K562 (cell line): ENCODE measurements around the gene SOD1. TPM values are rescaled to one million over a fixed set of nuclear protein-coding genes. Genes with fewer than 3 reads are reported as not detected.
"Not testable (repeated sequence)": the region's sequence is repeated elsewhere in the genome, so short reads cannot be mapped to it uniquely, and the experiment has no call there.

Experiments
- ATAC-seq: fragments of 200-7000 bp; cut with Tn5 transposase; 3 replicates; pipeline ENCODE4 v1.9.1; 2020; ENCODE audit warnings: moderate library complexity
- BruUV-seq: library from RNA; stranded (reverse); fragments of 400-500 nt; replicated peaks from 2 replicates; lab custom pipeline; 2021; lab: Mats Ljungman, UMichigan
- CTCF ChIA-PET: fragments of 300-600 bp; formaldehyde crosslinking; extraction: SDS; loops from one replicate; lab custom pipeline; 2021; ENCODE audit warnings: low intra/inter-chr PET ratio; lab: Yijun Ruan, JAX
- POLR2A ChIA-PET: fragments of 300-600, 350-650 bp; sonication (Branson Sonifier 250); formaldehyde crosslinking; extraction: SDS; loops from one replicate; lab custom pipeline; 2021; ENCODE audit warnings: antibody characterized with exemption, inconsistent platforms; lab: Yijun Ruan, JAX
- DNase-seq, 4 experiments: peaks; one replicate each; pipeline versions ENCODE4 v3.0.0 to v3.0.0-alpha.2; 2011 to 2018; ENCODE audit warnings: low spot score in 3 of 4, mixed read lengths in 3 of 4; ENCODE audit errors: extremely low read depth in 1 of 4
- FAIRE-seq: peaks from 2 replicates; lab custom pipeline; 2011; peaks lifted over from hg19 to GRCh38; lab: Jason Lieb, UNC
- H2AFZ ChIP-seq: 2 replicates; pipeline ENCODE4 v1.6.0; 2011; ENCODE audit warnings: low read depth, low read length, control low read depth, inconsistent platforms
- H3K27ac ChIP-seq: fragments of 200-600 bp; 3 replicates; pipeline ENCODE4 v1.8.0; 2011; ENCODE audit warnings: low read depth, mild to moderate bottlenecking, control low read depth, inconsistent platforms, low read length, moderate library complexity, mixed read lengths; ENCODE audit errors: extremely low read depth
- H3K27me3 ChIP-seq, 2 experiments: fragments of 300-600 bp in 1 of 2; 2 replicates in 1 of 2; 3 replicates in 1 of 2; pipeline versions ENCODE4 v1.6.0 to v1.8.0; 2011; ENCODE audit warnings: inconsistent platforms in 2 of 2, low read length in 2 of 2, mild to moderate bottlenecking in 1 of 2, mixed read lengths in 1 of 2, moderate library complexity in 1 of 2; ENCODE audit not compliant: control insufficient read depth in 2 of 2, insufficient read depth in 2 of 2
- H3K36me3 ChIP-seq: fragments of 300-600 bp; 3 replicates; pipeline ENCODE4 v1.8.0; 2011; ENCODE audit warnings: mild to moderate bottlenecking, low read length, inconsistent platforms; ENCODE audit not compliant: control insufficient read depth, insufficient read depth
- H3K4me1 ChIP-seq, 2 experiments: fragments of 200-600 bp in 1 of 2; replicated peaks in 1 of 2; 2 replicates in 1 of 2; 3 replicates in 1 of 2; pipeline versions ENCODE4 v1.5.1 to v1.8.0; 2011; ENCODE audit warnings: inconsistent platforms in 2 of 2, low read length in 2 of 2, mild to moderate bottlenecking in 1 of 2, mixed read lengths in 1 of 2, moderate library complexity in 1 of 2; ENCODE audit not compliant: control insufficient read depth in 2 of 2, insufficient read depth in 2 of 2
- H3K4me2 ChIP-seq: 2 replicates; pipeline ENCODE4 v1.6.1; 2011; ENCODE audit warnings: low read length, control low read depth, inconsistent platforms, mixed read lengths; ENCODE audit not compliant: insufficient read depth
- H3K4me3 ChIP-seq: fragments of 200-600 bp; sonication (generic), shearing (Covaris generic); 2 replicates; pipeline ENCODE4 v1.5.1; 2016; ENCODE audit warnings: control low read depth, inconsistent platforms
- H3K79me2 ChIP-seq: fragments of 200-600 bp; 3 replicates; pipeline ENCODE4 v1.8.0; 2011; ENCODE audit warnings: low read length, inconsistent platforms; ENCODE audit not compliant: control insufficient read depth, insufficient read depth
- H3K9ac ChIP-seq, 2 experiments: 2 replicates each; pipeline versions ENCODE4 v1.6.0 to v1.6.1; 2011; ENCODE audit warnings: low read depth in 2 of 2, low read length in 2 of 2, control low read depth in 1 of 2, inconsistent platforms in 1 of 2, mild to moderate bottlenecking in 1 of 2, mixed read lengths in 1 of 2; ENCODE audit not compliant: insufficient read depth in 1 of 2
- H3K9me1 ChIP-seq: one replicate; pipeline ENCODE4 v1.6.0; 2011; ENCODE audit warnings: inconsistent platforms, mild to moderate bottlenecking, low read length, moderate library complexity; ENCODE audit not compliant: control insufficient read depth, insufficient read depth
- H3K9me3 ChIP-seq: replicated peaks from 2 replicates; pipeline ENCODE4 v1.5.1; 2011; ENCODE audit warnings: low read depth, low read length, inconsistent platforms; ENCODE audit not compliant: control insufficient read depth, insufficient read depth
- H4K20me1 ChIP-seq: replicated peaks from 2 replicates; pipeline ENCODE4 v1.6.1; 2011; ENCODE audit warnings: low read length, inconsistent platforms, mixed read lengths; ENCODE audit not compliant: control insufficient read depth, insufficient read depth
- BRF1 ChIP-seq: IDR thresholded peaks from 3 replicates; pipeline ENCODE4 v1.6.1; 2011; ENCODE audit warnings: borderline replicate concordance, mild to moderate bottlenecking; ENCODE audit not compliant: insufficient read length; ENCODE audit errors: extremely low read depth
- HNRNPH1 ChIP-seq: fragments of 200-400 bp; formaldehyde crosslinking; optimal IDR thresholded peaks from 2 replicates; pipeline ENCODE3; 2017; ENCODE audit warnings: low read depth, mild to moderate bottlenecking, low read length, moderate library complexity
- RNF2 ChIP-seq: sonication (generic); IDR thresholded peaks from 2 replicates; pipeline ENCODE4 v1.6.1; 2016
- TEAD2 ChIP-seq: fragments of 450-650 bp; IDR thresholded peaks from 2 replicates; pipeline ENCODE4 v1.6.1; 2016; ENCODE audit warnings: missing genetic modification characterization, control low read depth, missing compliant biosample characterization
- ZNF316 ChIP-seq: fragments of 450-650 bp; IDR thresholded peaks from 2 replicates; pipeline ENCODE4 v1.6.1; 2016
- WGBS: fragments of 100-300 bp; shearing (Covaris generic); methylation state at CpG from one replicate; pipeline ENCODE4 v1.1.6; 2016; ENCODE audit warnings: low coverage, mixed read lengths; ENCODE audit not compliant: insufficient coverage; ENCODE audit errors: missing lambda C conversion rate; 5-methylcytosine and 5-hydroxymethylcytosine counted together
- in situ Hi-C: fragments of 300-500 bp; cut with MboI; formaldehyde crosslinking; loops from 4 replicates; pipeline ENCODE4 v1.15.0; 2018; ENCODE audit warnings: inconsistent platforms, mixed read lengths
- intact Hi-C: fragments of 100-400 bp; cut with micrococcal nuclease; formaldehyde crosslinking; loops from 2 replicates; pipeline ENCODE4 v1.14.2; 2022
- polyA plus RNA-seq, 8 experiments: library from polyadenylated mRNA; depleted of rRNA in 4 of 8; stranded (reverse) in 5 of 8; unstranded in 3 of 8; fragments of >200 nt; fragmentation: Nextera tagmentation in 2 of 8; fragmentation: Illumina TruSeq in 1 of 8; extraction: Ambion mirVana in 2 of 8; extraction: Trizol in 1 of 8; gene quantifications; 2 replicates each; pipeline versions ENCODE4 v1.2.1 to v1.2.3, GENCODE V29; 2011 to 2014; ENCODE audit warnings: inconsistent platforms in 1 of 8, missing spikeins in 1 of 8
- total RNA-seq, 7 experiments: library from RNA; depleted of rRNA in 6 of 7; stranded (reverse); fragments of >200 nt in 6 of 7; fragmentation: Illumina TruSeq in 2 of 7; extraction: Trizol in 2 of 7; gene quantifications; 2 replicates each; pipeline versions ENCODE4 v1.2.1 to v1.2.3, GENCODE V29; 2011 to 2021; ENCODE audit warnings: low replicate concordance in 1 of 7
- TF ChIP-seq, protein P1 (sequence below): fragments of 250-450 bp; sonication (Bioruptor Pico); IDR thresholded peaks from 2 replicates; pipeline ENCODE4 v1.8.0; 2021; ENCODE audit warnings: moderate library complexity, mild to moderate bottlenecking, inconsistent platforms

SOD1 gene
- total and polyA plus RNA-seq, 9 of the 15 experiments (the other 6 are each of a cell fraction or from before 2014, with no cell fraction given), result 452 to 1,409 (median 633) TPM

DNA sequence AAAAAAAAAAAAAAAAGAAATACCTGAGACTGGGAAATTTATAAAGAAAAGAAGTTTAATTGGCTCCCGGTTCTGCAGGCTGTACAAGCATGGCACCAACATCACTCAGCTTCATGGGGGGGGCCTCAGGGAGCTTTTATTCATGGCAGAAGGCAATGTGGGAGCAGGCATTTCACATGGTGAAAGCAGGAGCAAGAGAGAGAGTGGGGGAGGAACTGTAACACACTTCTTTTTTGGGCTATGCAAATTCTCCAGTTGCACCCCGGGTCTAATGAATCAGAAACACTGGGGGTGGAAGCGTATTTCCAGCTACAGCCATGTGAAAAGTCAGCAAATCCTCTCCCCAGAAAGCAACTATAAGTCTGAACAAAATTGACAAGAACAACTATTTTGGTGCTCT, 11.8 kb upstream of the SOD1 start (continued):
- TF ChIP-seq BRF1, result no peak
- TF ChIP-seq TEAD2 (tag), result no peak
- TF ChIP-seq RNF2, result no peak

DNA sequence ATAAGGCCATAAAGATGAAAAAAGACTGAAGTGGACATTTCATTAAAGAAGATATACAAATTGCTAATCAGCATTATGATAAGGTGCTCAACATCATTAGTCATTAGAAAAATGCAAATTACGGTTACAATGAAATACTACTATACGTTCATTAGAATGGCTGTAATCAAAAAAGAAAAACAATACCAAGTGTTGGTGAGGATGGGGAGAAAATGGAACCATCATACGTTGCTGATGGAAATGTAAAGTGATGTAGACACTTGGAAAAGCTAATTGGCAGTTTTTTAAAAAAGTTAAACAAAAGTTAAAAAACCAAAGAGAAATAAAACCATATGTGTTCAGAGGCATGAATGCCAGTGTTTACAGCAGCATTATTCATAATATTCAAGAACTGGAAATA, 8.6 kb upstream of the SOD1 start:
- Histone ChIP-seq H3K9ac (no peak overlapping the region), H3K9me3 (no peaks in the 10 kb centered on the region), H3K27ac (no peak overlapping the region), H3K4me3 (no peak overlapping the region), H3K4me2 (no peak overlapping the region), H4K20me1 (no peaks in the 10 kb centered on the region), H3K4me1 (peaks cover 0 to 5% of the 10 kb centered on the region in 2 experiments; a peak in 2 of 5 replicates), H3K9me1 (no peaks in the 10 kb centered on the region), H2AFZ (no peak overlapping the region), H3K79me2 (no peaks in the 10 kb centered on the region)
- FAIRE-seq (no peak), DNase-seq (no peak)
- in situ Hi-C loops, result no loop called here
- 38% methylated on average over 3 of the region's 3 CpGs for WGBS
- no TSS peak for BruUV-seq
- POLR2A ChIA-PET, result no interaction called here
- 0 out of 2 replicates have a peak, but pooled peaks have one; percentile 19 for TF ChIP-seq ZNF316
- TF ChIP-seq, protein P1, sequence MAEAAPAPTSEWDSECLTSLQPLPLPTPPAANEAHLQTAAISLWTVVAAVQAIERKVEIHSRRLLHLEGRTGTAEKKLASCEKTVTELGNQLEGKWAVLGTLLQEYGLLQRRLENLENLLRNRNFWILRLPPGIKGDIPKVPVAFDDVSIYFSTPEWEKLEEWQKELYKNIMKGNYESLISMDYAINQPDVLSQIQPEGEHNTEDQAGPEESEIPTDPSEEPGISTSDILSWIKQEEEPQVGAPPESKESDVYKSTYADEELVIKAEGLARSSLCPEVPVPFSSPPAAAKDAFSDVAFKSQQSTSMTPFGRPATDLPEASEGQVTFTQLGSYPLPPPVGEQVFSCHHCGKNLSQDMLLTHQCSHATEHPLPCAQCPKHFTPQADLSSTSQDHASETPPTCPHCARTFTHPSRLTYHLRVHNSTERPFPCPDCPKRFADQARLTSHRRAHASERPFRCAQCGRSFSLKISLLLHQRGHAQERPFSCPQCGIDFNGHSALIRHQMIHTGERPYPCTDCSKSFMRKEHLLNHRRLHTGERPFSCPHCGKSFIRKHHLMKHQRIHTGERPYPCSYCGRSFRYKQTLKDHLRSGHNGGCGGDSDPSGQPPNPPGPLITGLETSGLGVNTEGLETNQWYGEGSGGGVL (CRISPR knock-in tag), result no peak
- no peak for TF ChIP-seq HNRNPH1
- TF ChIP-seq, all 486 proteins: peak for 1
- CTCF ChIA-PET, result no interaction called here
- H3K27me3 ChIP-seq, result no peaks in the 10 kb centered on the region
- H3K36me3 ChIP-seq, result no peaks in the 10 kb centered on the region
- no peak for ATAC-seq
- intact Hi-C loops, result no loop called here

DNA sequence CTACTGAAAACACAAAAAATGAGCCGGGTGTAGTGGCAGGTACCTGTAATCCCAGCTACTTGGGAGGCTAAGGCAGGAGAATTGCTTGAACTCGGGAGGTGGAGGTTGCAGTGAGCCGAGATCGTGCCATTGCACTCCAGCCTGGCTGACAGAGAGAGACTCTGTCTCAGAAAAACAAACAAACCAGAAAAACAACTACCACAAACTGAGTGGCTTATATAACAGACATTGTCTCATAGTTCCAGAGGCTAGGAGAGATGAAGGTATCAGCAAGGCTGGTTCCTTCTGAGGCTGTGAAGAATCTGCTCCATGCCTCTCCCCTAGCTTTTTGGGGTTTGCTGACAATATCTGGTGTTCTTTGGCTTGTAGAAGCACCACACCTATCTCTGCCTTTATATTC, 8.0 kb upstream of the SOD1 start:
- POLR2A ChIA-PET, FAIRE-seq, H3K9ac ChIP-seq, H3K4me2 ChIP-seq, H2AFZ ChIP-seq, H3K27ac ChIP-seq, DNase-seq, H4K20me1 ChIP-seq, BruUV-seq, in situ Hi-C loops, H3K36me3 ChIP-seq, H3K27me3 ChIP-seq, H3K4me1 ChIP-seq, H3K9me1 ChIP-seq, CTCF ChIA-PET, H3K9me3 ChIP-seq, intact Hi-C loops, H3K4me3 ChIP-seq, ATAC-seq, H3K79me2 ChIP-seq: not testable (repeated sequence)
- WGBS, result 27% methylated on average over 4 of the region's 4 CpGs
